Panc1 (cell line): ENCODE data around the gene GPR87. TPM values are rescaled to one million over a fixed set of nuclear protein-coding genes. Genes with fewer than 3 reads are reported as not detected.

Source experiments
- ATAC-seq: fragments of 200-7000 bp; cut with Tn5 transposase; 2 replicates; pipeline ENCODE4 v1.9.1; 2020; ENCODE audit warnings: mild to moderate bottlenecking, moderate library complexity
- BruUV-seq: library from RNA; stranded (reverse); fragments of 400-500 nt; replicated peaks from 2 replicates; lab custom pipeline; 2021; lab: Mats Ljungman, UMichigan
- CTCF ChIA-PET: fragments of 300-600 bp; sonication (Branson Sonifier 250); formaldehyde crosslinking; loops from one replicate; lab custom pipeline; 2022; ENCODE audit warnings: antibody characterized with exemption; lab: Charles Lee
- POLR2A ChIA-PET: fragments of 300-600 bp; sonication (Branson Sonifier 250); formaldehyde crosslinking; loops from one replicate; lab custom pipeline; 2022; ENCODE audit warnings: antibody characterized with exemption; lab: Charles Lee
- DNase-seq: peaks from one replicate; pipeline ENCODE4 v3.0.0-alpha.2; 2010; ENCODE audit warnings: low read depth, low spot score
- H3K27ac ChIP-seq: 2 replicates; pipeline ENCODE4 v1.5.1; 2011; ENCODE audit warnings: mild to moderate bottlenecking, low read length, inconsistent platforms
- H3K27me3 ChIP-seq: fragments of 200-500 bp; sonication (Bioruptor generic); 2 replicates; pipeline ENCODE4 v1.6.0; 2014; ENCODE audit warnings: low read length, inconsistent platforms; ENCODE audit not compliant: control insufficient read depth, insufficient read depth
- H3K36me3 ChIP-seq: fragments of 200-500 bp; sonication (Bioruptor generic); 2 replicates; pipeline ENCODE4 v1.5.1; 2014; ENCODE audit warnings: inconsistent platforms, mild to moderate bottlenecking, low read length, moderate library complexity; ENCODE audit not compliant: control insufficient read depth, insufficient read depth
- H3K4me1 ChIP-seq: 2 replicates; pipeline ENCODE4 v1.5.1; 2011; ENCODE audit warnings: inconsistent platforms, mild to moderate bottlenecking, low read length, moderate library complexity; ENCODE audit not compliant: control insufficient read depth, insufficient read depth
- H3K4me3 ChIP-seq, 2 experiments: 2 replicates each; pipeline ENCODE4 v1.5.1; 2011 to 2012; ENCODE audit warnings: low read depth in 2 of 2, low read length in 2 of 2, mild to moderate bottlenecking in 2 of 2, inconsistent platforms in 1 of 2, moderate library complexity in 1 of 2
- H3K9me3 ChIP-seq: fragments of 200-500 bp; sonication (Bioruptor generic); 2 replicates; pipeline ENCODE4 v1.5.1; 2014; ENCODE audit warnings: low read depth, mild to moderate bottlenecking, inconsistent platforms, low read length, moderate library complexity; ENCODE audit not compliant: control insufficient read depth, insufficient read depth
- CTCF ChIP-seq: fragments of 450-650 bp; IDR thresholded peaks from 2 replicates; pipeline ENCODE4 v1.5.1; 2017; ENCODE audit warnings: mild to moderate bottlenecking
- POLR2AphosphoS5 ChIP-seq: IDR thresholded peaks from 2 replicates; pipeline ENCODE4 v1.6.1; 2012; ENCODE audit warnings: mild to moderate bottlenecking, low read depth, low read length, moderate library complexity
- REST ChIP-seq, 2 experiments: IDR thresholded peaks; 2 replicates each; pipeline ENCODE4 v1.6.1; 2011 to 2012; ENCODE audit warnings: low read depth in 2 of 2, control low read depth in 1 of 2, low read length in 1 of 2, mild to moderate bottlenecking in 1 of 2, moderate library complexity in 1 of 2; ENCODE audit not compliant: insufficient read depth in 1 of 2
- SIN3A ChIP-seq: IDR thresholded peaks from 2 replicates; pipeline ENCODE4 v1.6.1; 2012; ENCODE audit warnings: low read depth, mild to moderate bottlenecking, low read length, moderate library complexity, borderline replicate concordance; ENCODE audit not compliant: insufficient read depth
- TCF7L2 ChIP-seq: IDR thresholded peaks from 2 replicates; pipeline ENCODE4 v1.6.1; 2011; ENCODE audit warnings: mild to moderate bottlenecking, low read depth, low read length, inconsistent platforms
- in situ Hi-C: cut with HindIII; loops from 2 replicates; pipeline ENCODE4 v1.10.0; 2016; ENCODE audit warnings: low sequenced_read_pairs, low pct_unique_long_range_greater_than_20kb
- intact Hi-C: fragments of 100-400 bp; cut with micrococcal nuclease; formaldehyde crosslinking; loops from one replicate; pipeline ENCODE4 v1.10.0; 2022; ENCODE audit not compliant: unreplicated experiment
- total RNA-seq: library from RNA; stranded (reverse); gene quantifications from one replicate; pipeline ENCODE4 v1.2.1, GENCODE V29; 2021; ENCODE audit not compliant: unreplicated experiment

GPR87 gene
- total RNA-seq, 1 experiment from 2014 or later: not detected

- ChIA-PET POLR2A (no interaction called here), CTCF (interaction anchor here (0.7 kb wide), 2 partner anchors 37 to 83 kb away, joined by 3 read pairs; no protein-coding TSS in a partner anchor)
- intact Hi-C loops: no loop called here
- Histone ChIP-seq H3K4me3 (no peak overlapping the region), H3K27me3 (peaks cover 4% of the 10 kb centered on the region; the same call in 1 of the 2 replicates), H3K4me1 (no peaks in the 10 kb centered on the region), H3K27ac (no peak overlapping the region), H3K36me3 (no peaks in the 10 kb centered on the region; the same call in 1 of the 2 replicates), H3K9me3 (no peaks in the 10 kb centered on the region)
- no peak for ATAC-seq
- in situ Hi-C loops: no loop called here
- no TSS peak for BruUV-seq
- TF ChIP-seq POLR2AphosphoS5 (no peak), SIN3A (no peak), CTCF (no peak), TCF7L2 (no peak), REST (IDR thresholded peaks at IDR 0.05; ENCODE audit: insufficient read depth in 1 of 2, low read depth in 2 of 2, low read length in 1 of 2) (no peak)
- no peak for DNase-seq
These were observed 52.0 kb downstream of the GPR87 start for GRCh38 chr3:151264605-151265004.

- no peak overlapping the region for H3K27ac ChIP-seq
- no peaks in the 10 kb centered on the region for H3K9me3 ChIP-seq
- intact Hi-C loops: no loop called here
- no peaks in the 10 kb centered on the region for H3K36me3 ChIP-seq
- no peak for ATAC-seq
- in situ Hi-C loops: no loop called here
- POLR2A ChIA-PET: no interaction called here
- H3K27me3 ChIP-seq: peaks cover 4% of the 10 kb centered on the region; the same call in 1 of the 2 replicates
- TF ChIP-seq SIN3A (no peak), TCF7L2 (no peak), CTCF (no peak), REST (IDR thresholded peaks at IDR 0.05; ENCODE audit: insufficient read depth in 1 of 2, low read depth in 2 of 2, low read length in 1 of 2) (no peak), POLR2AphosphoS5 (no peak)
- H3K4me1 ChIP-seq: no peaks in the 10 kb centered on the region
- BruUV-seq: no TSS peak
- H3K4me3 ChIP-seq: no peak overlapping the region
- CTCF ChIA-PET: no interaction called here
- no peak for DNase-seq
These were observed 53.6 kb downstream of the GPR87 start for GRCh38 chr3:151262871-151263525.
